ENCODE results near the gene FAM180A. TPM values are rescaled to one million over a fixed set of nuclear protein-coding genes. Genes with fewer than 3 reads are reported as not detected.

Gene FAM180A
- total and polyA plus RNA-seq, 2 of the 8 experiments (the other 6 are each of a cell fraction or from before 2014, with no cell fraction given): not detected

GRCh38 chr7:135795846-135796570 lies 47.4 kb upstream of the FAM180A start (continued):
- TF ChIP-seq, protein P1, sequence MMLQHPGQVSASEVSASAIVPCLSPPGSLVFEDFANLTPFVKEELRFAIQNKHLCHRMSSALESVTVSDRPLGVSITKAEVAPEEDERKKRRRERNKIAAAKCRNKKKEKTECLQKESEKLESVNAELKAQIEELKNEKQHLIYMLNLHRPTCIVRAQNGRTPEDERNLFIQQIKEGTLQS (IDR thresholded peaks at IDR 0.05; ENCODE audit: insufficient read depth, low read depth, low read length): no peak
- TF ChIP-seq RBBP5 (IDR thresholded peaks at IDR 0.05; ENCODE audit: borderline replicate concordance, low read depth, low read length): no peak
- no peak for TF ChIP-seq CHD7 (IDR thresholded peaks at IDR 0.05; ENCODE audit: insufficient replicate concordance, low read length)
- no peak for TF ChIP-seq TBP (IDR thresholded peaks at IDR 0.05; ENCODE audit: low read depth, low read length)
- TF ChIP-seq SUZ12 (IDR thresholded peaks at IDR 0.05; ENCODE audit: low read length): no peak
- TF ChIP-seq RNF2 (IDR thresholded peaks at IDR 0.05; ENCODE audit: borderline replicate concordance, low read depth, low read length, missing control alignments, poor library complexity, severe bottlenecking): no peak
- TF ChIP-seq JUND (IDR thresholded peaks at IDR 0.05; ENCODE audit: low read length): no peak
- TF ChIP-seq RAD21 (IDR thresholded peaks at IDR 0.05 in 1 of 2, conservative IDR thresholded peaks at IDR 0.05 in 1 of 2; ENCODE audit: low read depth in 2 of 2, low read length in 2 of 2): no peak
